CD4-positive, alpha-beta T cell (primary cell): ENCODE results near the gene P3H2. TPM values are rescaled to one million over a fixed set of nuclear protein-coding genes. Genes with fewer than 3 reads are reported as not detected.

Source experiments
- ATAC-seq: fragments of 200-7000 bp; cut with Tn5 transposase; one replicate; pipeline ENCODE4 v1.10.0; 2022; ENCODE audit warnings: mild to moderate bottlenecking; ENCODE audit not compliant: poor library complexity
- CTCF ChIA-PET: fragments of 350-600 bp; sonication (Branson Sonifier 250); formaldehyde crosslinking; loops from one replicate; lab custom pipeline; 2021; ENCODE audit warnings: antibody characterized with exemption, inconsistent platforms; lab: Charles Lee
- POLR2A ChIA-PET: fragments of 350-600 bp; sonication (Branson Sonifier 250); formaldehyde crosslinking; loops from one replicate; lab custom pipeline; 2021; ENCODE audit warnings: antibody characterized with exemption, inconsistent platforms; lab: Charles Lee
- DNase-seq, 14 experiments: peaks; one replicate each; pipeline ENCODE4 v3.0.0-alpha.2; 2013 to 2020; ENCODE audit warnings: mixed read lengths in 2 of 14
- H3K27ac ChIP-seq, 2 donors: one replicate each; pipeline versions ENCODE4 v1.5.1 to v1.7.0; 2013; ENCODE audit warnings: low read length in 2 of 2, low read depth in 1 of 2, mild to moderate bottlenecking in 1 of 2
- H3K27me3 ChIP-seq, 2 experiments: 1 replicate in 1 of 2; 2 replicates in 1 of 2; pipeline versions ENCODE4 v1.6.1 to v1.7.0; 2013; ENCODE audit warnings: low read length in 2 of 2, control low read depth in 1 of 2, mild to moderate bottlenecking in 1 of 2, moderate library complexity in 1 of 2; ENCODE audit not compliant: insufficient read depth in 2 of 2, control insufficient read depth in 1 of 2
- H3K36me3 ChIP-seq: one replicate; pipeline ENCODE4 v1.6.1; 2013; ENCODE audit warnings: low read length, control low read depth; ENCODE audit not compliant: insufficient read depth
- H3K4me1 ChIP-seq: one replicate; pipeline ENCODE4 v1.6.1; 2013; ENCODE audit warnings: low read length, control low read depth; ENCODE audit not compliant: insufficient read depth
- H3K4me3 ChIP-seq: one replicate; pipeline ENCODE4 v1.5.1; 2013; ENCODE audit warnings: mild to moderate bottlenecking, low read length, moderate library complexity
- H3K9me3 ChIP-seq, 2 experiments: 1 replicate in 1 of 2; 2 replicates in 1 of 2; pipeline versions ENCODE4 v1.6.1 to v1.7.0; 2013; ENCODE audit warnings: low read length in 2 of 2, mild to moderate bottlenecking in 2 of 2, control low read depth in 1 of 2, moderate library complexity in 1 of 2; ENCODE audit not compliant: control insufficient read depth in 1 of 2, insufficient read depth in 1 of 2
- H3K27ac Mint-ChIP-seq: one replicate; pipeline ENCODE4 v1.8.0; 2020; ENCODE audit warnings: mixed read lengths
- H3K27me3 Mint-ChIP-seq: one replicate; pipeline ENCODE4 v1.8.0; 2021; ENCODE audit warnings: mixed read lengths
- H3K36me3 Mint-ChIP-seq: one replicate; pipeline ENCODE4 v1.8.0; 2021; ENCODE audit warnings: low read depth, mixed read lengths
- H3K4me1 Mint-ChIP-seq: one replicate; pipeline ENCODE4 v1.8.0; 2021; ENCODE audit warnings: low read depth, mixed read lengths
- H3K4me3 Mint-ChIP-seq: one replicate; pipeline ENCODE4 v1.8.0; 2020; ENCODE audit warnings: mild to moderate bottlenecking, mixed read lengths
- H3K9me3 Mint-ChIP-seq: one replicate; pipeline ENCODE4 v1.8.0; 2020; ENCODE audit warnings: mixed read lengths
- CTCF ChIP-seq: fragments of 200-600 bp; IDR thresholded peaks from one replicate; pipeline ENCODE4 v1.8.0; 2022; ENCODE audit warnings: antibody characterized with exemption, mild to moderate bottlenecking
- intact Hi-C, 2 experiments: fragments of 100-400 bp; cut with DNase I in 1 of 2; cut with micrococcal nuclease in 1 of 2; formaldehyde crosslinking; loops; one replicate each; pipeline versions ENCODE4 v1.15.1 to v1.9.0; 2023 to 2025; cut with DNase I, micrococcal nuclease
- total RNA-seq, 174 experiments: library from RNA in 2 of 174; stranded (reverse) in 2 of 174; gene quantifications; one replicate each; pipeline ENCODE4 v1.2.3 and lab custom pipeline; 2021 to 2026

The P3H2 gene
- total RNA-seq, 2 experiments from 2014 or later = not detected

- Histone ChIP-seq H3K27ac (no peak overlapping the region), H3K4me1 (no peaks in the 10 kb centered on the region), H3K4me3 (no peak overlapping the region), H3K27me3 (no peaks in the 10 kb centered on the region), H3K9me3 (no peaks in the 10 kb centered on the region), H3K36me3 (no peaks in the 10 kb centered on the region)
- Mint-ChIP-seq H3K9me3 (no peaks in the 10 kb centered on the region), H3K4me1 (no peaks in the 10 kb centered on the region), H3K4me3 (no peak overlapping the region), H3K27me3 (peaks cover 6% of the 10 kb centered on the region), H3K27ac (no peak overlapping the region), H3K36me3 (no peaks in the 10 kb centered on the region)
- ATAC-seq (no peak), DNase-seq (no peak)
- TF ChIP-seq CTCF = no peak
- POLR2A ChIA-PET = no interaction called here
- CTCF ChIA-PET = no interaction called here
- intact Hi-C loops = no loop called here
Observed at GRCh38 chr3:189907803-189908202, 212.9 kb downstream of the P3H2 start.

Other genes starting within 250 kb of the P3H2 start
- gene CLDN1, start 201.5 kb upstream of the P3H2 start, total RNA-seq = under 1 TPM; 0.80 to 0.95 TPM